ENCODE data around the gene TMTC2. TPM values are rescaled to one million over a fixed set of nuclear protein-coding genes. Genes with fewer than 3 reads are reported as not detected.

Gene TMTC2
- polyA plus RNA-seq, 1 experiment = 1.6 TPM

- Histone ChIP-seq H3K9me3 (ENCODE audit: control insufficient read depth, insufficient read depth, low read length) (peaks cover 2% of the 10 kb centered on the region), H3K27ac (ENCODE audit: low read depth, low read length) (no peak overlapping the region), H3K4me3 (ENCODE audit: low read depth, low read length) (no peak overlapping the region), H3K27me3 (ENCODE audit: control insufficient read depth, insufficient read depth, low read length) (no peaks in the 10 kb centered on the region)
- POLR2A ChIA-PET = no interaction called here
- CTCF ChIA-PET = no interaction called here
- no peak for TF ChIP-seq CTCF (IDR thresholded peaks at IDR 0.05; ENCODE audit: low read depth, low read length)
- no peak for DNase-seq (ENCODE audit: low read depth, low spot score)
Measured at GRCh38 chr12:82857276-82857675, 170.6 kb downstream of the TMTC2 start.

- no peak for TF ChIP-seq CTCF (IDR thresholded peaks at IDR 0.05; ENCODE audit: low read depth, low read length)
- H3K27me3 ChIP-seq (ENCODE audit: control insufficient read depth, insufficient read depth, low read length) = no peaks in the 10 kb centered on the region
- H3K27ac ChIP-seq (ENCODE audit: low read depth, low read length) = no peak overlapping the region
- ChIA-PET POLR2A (no interaction called here), CTCF (interaction anchor here (0.5 kb wide), 1 partner anchor 59 kb away, joined by 3 read pairs; no protein-coding TSS in a partner anchor)
- DNase-seq (ENCODE audit: low read depth, low spot score) = no peak
- H3K9me3 ChIP-seq (ENCODE audit: control insufficient read depth, insufficient read depth, low read length) = peaks cover 2% of the 10 kb centered on the region
- no peak overlapping the region for H3K4me3 ChIP-seq (ENCODE audit: low read depth, low read length)
Measured at GRCh38 chr12:82857911-82858533, 171.3 kb downstream of the TMTC2 start.

GRCh38 chr12:82858534-82858917, 171.8 kb downstream of the TMTC2 start:
- H3K27ac ChIP-seq (ENCODE audit: low read depth, low read length) = no peak overlapping the region
- CTCF ChIA-PET = interaction anchor here (0.5 kb wide), 1 partner anchor 59 kb away, joined by 3 read pairs; no protein-coding TSS in a partner anchor

GRCh38 chr12:82862069-82862841, 175.5 kb downstream of the TMTC2 start:
- ChIA-PET CTCF (no interaction called here), POLR2A (no interaction called here)

More at GRCh38 chr12:82858534-82858917, 171.8 kb downstream of the TMTC2 start:
- no peak for TF ChIP-seq CTCF (IDR thresholded peaks at IDR 0.05; ENCODE audit: low read depth, low read length)
- H3K27me3 ChIP-seq (ENCODE audit: control insufficient read depth, insufficient read depth, low read length) = no peaks in the 10 kb centered on the region
- peaks cover 2% of the 10 kb centered on the region for H3K9me3 ChIP-seq (ENCODE audit: control insufficient read depth, insufficient read depth, low read length)
- no peak for DNase-seq (ENCODE audit: low read depth, low spot score)
- no peak overlapping the region for H3K4me3 ChIP-seq (ENCODE audit: low read depth, low read length)
- POLR2A ChIA-PET = no interaction called here

More at GRCh38 chr12:82862069-82862841, 175.5 kb downstream of the TMTC2 start:
- Histone ChIP-seq H3K4me3 (ENCODE audit: low read depth, low read length) (no peak overlapping the region), H3K9me3 (ENCODE audit: control insufficient read depth, insufficient read depth, low read length) (no peaks in the 10 kb centered on the region; the same call in 1 of the 2 replicates), H3K27ac (ENCODE audit: low read depth, low read length) (no peak overlapping the region), H3K27me3 (ENCODE audit: control insufficient read depth, insufficient read depth, low read length) (no peaks in the 10 kb centered on the region)
- DNase-seq (ENCODE audit: low read depth, low spot score) = no peak
- no peak for TF ChIP-seq CTCF (IDR thresholded peaks at IDR 0.05; ENCODE audit: low read depth, low read length)
